ENCODE measurements around the gene RARB.
A peak's percentile ranks its signal among the peaks of the same experiment; 100 is the strongest.

The RARB gene

DNA sequence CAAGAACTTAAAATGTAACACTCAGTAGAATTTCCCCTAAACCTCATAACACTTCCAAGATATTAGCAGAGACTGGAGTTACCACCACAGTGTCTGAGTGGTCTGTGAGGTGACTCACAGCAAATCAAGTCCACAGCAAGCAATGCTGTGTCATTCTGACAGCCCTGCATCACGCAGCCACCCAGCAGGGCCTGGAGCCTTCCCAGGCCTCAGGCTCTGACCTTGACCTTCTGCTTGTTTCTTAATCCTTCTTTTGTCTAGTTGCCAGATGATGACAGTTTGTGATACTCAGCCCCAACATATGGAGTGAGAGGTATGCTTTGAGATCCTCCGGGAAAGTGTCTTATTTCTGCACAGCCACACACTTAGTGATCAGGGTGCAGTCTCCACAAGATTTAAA lies 154.2 kb downstream of the RARB start:
- peak; percentile 6 for DNase-seq

DNA sequence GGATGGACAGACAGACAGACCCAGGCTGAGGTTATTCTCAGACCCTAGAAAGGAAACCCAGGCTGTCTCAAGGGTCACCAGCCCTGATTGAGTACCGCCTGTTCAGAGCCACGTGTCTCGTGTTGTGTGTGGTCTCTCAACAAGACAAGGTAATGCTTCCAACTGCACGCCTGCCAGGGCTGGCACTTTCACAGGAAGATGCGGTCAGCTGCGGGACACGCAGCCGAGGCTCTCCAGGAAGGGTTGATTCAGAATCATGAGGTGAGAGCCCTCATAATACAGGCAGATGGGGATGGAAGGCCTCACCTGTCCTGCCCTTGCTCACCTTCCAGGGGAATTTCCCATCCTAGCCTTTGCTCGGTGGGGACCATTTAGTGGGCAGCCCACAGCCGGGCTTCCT lies 155.3 kb downstream of the RARB start:
- DNase-seq, result no peak

DNA sequence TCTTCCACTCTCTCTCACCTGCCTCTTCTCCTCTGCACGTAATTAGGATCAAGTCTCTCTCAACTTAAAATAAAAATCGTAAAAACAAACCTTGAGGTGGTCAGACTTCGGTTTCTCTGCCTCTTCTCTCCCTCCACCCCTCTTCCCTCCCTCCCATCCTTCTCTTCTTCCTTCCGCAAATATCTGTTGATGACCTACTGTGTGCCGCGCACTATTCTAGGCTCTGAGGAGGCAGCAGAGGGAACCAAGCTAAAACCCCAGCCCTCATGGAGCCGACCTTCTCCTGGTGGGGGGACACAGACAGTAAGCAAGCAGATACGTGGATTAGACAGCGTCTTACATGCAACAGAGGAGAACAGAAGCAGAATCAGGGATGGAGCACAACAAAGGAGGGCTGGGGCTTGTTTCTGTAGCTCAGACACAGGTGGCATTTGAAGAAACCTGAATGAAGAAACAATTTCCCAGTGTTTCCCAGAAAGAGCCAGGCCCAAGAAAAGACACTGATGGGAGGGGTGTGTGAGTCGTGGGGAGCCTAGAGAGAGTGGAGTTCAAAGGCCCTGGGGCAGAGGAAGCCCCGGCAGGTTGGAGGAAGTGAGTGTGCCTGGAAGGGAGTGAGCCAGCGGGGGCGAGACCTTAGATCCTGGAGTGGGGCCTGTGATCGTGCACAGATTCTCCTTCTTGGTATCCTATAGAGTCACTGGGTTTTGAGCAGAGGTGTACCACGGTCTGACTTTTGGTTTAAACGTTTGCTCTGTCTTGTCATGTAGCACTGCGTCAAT lies 156.1 kb downstream of the RARB start:
- DNase-seq, result no peak

DNA sequence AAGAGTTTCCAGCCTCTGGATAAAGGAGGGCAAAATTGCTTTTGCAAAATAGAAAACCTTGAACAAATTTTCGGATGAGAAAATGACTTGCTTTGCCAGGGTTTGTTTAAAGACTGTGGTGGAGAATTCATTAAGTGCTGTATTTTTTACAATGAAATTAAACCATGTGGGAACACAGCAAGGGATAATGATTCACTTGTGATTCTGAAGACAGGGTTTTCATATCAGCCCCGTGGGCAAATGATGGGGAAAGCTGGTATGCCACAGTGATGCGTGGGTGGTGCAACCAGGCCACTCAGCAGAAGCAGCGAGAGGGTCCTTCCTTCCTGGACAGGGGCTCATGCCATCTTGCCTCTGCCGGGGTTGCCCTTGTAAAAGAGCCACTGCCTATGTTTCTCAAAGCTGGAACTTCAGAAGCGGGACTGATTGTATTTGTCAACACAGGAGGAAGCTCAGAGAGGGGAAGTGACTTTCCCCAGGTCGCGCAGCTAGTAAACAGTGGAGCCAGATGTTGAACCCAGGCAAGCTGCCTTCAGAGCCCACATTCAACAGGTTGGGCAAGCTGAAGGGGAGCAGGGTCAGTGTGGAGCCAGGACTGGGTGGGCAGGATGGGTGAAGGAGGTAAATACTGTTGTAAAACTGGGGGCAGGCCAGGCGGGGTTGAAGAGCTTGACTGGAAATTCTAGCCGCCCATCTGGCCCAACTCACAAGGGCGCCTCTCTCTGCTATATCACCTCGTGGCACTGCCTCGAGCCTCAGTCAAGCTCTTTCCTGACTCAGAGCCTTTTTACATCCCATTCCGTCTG lies 157.5 kb downstream of the RARB start:
- no peak for DNase-seq

DNA sequence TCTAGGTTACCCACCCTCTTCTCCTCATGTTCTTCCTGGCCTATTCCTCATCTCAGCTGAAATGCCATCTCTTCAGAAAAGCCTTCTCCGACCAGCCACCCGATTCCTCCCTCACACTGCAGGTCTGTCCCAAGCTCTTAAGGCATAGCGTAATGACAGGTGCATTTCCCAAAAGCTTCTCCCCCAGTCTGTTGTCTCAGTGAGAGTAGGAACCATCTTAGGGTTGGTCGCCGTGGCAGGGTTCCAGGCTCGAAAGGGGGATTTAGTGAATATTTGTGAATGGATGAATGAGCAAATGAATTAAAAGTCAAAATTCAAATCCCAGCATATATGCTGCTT lies 158.1 kb downstream of the RARB start:
- no peak for DNase-seq

DNA sequence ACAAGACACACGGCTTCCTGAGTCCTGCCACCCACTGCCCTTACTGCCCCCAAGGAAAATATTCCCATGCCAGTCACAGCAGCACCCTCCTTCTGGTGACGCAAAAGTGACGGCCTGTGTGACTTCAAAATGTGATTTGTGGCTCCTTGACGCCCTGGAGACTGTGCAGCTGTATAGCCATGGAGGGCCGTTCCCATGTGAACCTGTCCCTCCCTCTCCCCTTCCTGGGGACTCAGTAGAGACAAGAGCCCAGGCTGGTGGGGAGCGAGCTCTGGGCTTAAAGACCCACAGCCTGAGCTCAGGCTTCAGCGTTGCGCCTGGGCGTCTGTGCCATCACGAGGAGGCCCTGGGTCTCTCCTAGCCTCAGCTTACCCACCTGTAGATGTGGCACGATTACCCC lies 158.5 kb downstream of the RARB start:
- DNase-seq, result no peak

DNA sequence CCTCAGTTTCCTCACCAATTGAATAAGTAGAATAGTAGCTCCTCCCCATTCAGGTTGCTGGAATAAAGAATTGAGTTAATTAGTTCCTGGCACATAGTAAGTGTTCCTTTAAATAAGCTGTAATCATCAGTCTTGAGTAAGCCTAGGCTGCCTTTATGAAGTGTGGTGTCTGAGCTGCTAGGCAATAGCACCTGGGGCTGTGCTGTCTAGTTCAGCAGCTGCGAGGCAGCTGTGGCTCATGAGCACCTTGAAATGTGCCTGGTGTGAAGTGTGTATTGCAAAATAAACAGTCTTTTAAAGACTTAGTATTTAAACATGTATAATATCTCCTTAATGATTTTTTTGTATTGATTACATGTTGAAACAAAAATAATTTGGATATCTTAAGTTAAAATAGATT lies 159.0 kb downstream of the RARB start:
- no peak for DNase-seq

DNA sequence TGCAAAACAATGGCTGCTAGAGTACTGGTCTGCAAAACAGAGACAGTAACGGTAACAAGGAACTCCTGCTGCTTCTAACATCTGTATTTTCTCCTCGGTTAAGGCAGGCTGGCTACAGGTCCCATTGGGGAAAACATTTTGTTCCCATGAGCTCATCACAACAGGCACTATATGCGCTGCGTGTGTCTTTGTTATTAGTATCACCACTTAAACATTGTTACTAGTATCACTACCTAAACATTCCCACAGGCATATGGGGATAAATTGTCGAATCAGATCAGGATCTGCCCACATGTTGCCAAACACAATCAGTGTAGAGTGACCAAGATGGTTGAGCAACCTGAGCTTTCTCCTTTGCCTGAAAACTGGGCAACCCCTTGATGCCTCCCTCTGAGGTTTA lies 159.5 kb downstream of the RARB start:
- DNase-seq, result no peak

DNA sequence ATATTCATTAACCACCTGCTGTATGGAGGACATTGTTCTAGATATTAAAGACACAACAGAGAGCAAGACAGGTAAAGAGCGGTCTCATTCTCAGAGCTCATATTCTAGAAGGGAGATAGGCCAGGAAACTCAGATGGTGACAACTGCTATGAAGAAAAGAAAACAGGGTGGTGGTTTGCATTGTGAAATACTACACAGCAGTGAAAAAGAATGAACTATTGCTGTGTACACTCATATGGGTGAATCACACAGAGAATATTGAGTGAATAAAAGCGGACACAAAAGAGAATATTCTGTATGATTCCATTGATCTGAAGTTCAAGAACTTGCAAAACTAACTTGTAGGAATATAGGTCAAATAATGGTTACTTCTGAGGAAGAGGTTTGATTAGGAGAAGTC lies 159.9 kb downstream of the RARB start:
- no peak for DNase-seq

DNA sequence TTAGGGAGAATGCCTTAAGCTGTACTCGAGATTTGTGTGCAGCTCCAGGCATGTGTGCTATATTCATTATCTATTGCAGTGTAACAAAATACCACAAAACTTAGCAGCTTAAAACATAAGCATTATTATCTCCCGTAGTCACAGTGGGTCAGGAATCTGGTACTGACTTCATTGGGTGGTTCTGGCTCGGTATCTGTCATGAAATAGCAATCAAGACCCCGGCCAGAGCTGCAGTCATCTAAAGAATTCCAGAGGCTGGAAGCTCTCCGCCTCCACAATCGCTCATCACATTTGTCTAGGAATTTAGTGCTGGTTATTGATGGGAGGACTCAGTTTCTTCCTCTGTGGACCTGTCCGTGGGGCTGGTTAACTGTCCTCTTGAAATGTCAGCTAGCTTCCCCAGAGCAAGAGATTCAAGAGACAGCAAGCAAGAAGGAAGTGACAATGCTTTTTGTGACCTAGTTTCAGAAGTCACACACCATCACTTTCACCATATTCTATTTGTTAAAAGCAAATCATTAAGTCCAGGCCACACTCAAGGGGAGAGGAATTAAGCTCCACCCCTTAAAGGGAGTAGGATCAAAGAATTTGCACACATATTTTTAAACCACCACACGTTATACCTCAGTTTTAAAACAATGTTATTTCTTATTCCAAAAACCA lies 160.5 kb downstream of the RARB start:
- DNase-seq, result no peak

DNA sequence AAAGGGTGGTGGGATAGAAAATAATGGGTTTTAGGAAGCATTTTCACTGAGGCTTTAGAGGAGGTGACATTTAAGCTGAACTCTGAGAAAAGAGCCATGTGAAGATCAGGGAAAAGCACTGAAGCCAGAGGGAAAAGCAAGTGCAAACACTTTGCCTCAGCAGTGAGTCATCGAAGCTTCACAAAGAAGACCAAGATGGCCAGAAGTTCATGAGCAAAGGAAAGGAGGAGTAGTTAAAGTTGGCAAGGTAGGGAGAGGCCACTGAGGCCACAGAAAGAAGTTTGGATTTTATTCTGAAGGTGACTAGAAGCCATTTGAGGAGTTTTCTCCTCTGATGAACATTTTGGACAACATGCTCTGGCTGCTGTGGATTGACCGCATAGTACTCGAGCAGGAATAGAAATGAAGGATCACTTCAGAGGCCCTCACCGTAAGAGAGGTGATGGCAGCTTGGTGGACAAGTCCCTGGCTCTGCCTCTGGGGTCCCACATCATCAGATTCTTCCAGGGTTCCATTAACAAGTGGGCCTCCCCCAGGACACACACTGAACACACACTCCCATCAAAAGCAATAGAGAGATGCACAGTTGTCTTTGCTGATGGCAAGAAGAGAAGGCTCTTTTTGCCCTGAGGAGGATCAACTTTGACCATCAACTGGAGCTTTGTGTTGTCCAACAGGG lies 161.2 kb downstream of the RARB start:
- no peak for DNase-seq

DNA sequence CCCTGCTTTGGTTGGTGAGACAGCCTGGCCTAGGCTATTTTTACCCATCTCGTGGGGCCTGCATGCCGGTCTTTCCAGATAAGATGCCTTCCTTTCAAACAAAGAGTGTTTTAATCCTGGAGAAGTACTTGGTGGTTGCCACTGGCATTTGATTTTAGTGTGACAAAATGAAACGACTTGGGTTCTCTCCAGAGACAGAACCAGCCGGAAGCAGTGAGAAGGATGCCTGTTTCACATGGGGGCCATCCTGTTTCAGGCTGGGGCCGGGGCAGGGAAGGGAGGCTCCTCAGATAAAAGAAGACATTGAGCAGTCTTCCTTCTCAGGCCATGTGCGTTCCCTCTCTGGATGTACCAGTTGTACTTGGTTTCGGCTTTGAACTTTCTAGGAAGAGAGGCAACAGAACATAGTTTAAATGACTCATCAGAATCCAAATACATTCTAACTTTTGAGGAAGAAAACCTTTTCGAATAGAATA lies 161.8 kb downstream of the RARB start:
- no peak for DNase-seq

DNA sequence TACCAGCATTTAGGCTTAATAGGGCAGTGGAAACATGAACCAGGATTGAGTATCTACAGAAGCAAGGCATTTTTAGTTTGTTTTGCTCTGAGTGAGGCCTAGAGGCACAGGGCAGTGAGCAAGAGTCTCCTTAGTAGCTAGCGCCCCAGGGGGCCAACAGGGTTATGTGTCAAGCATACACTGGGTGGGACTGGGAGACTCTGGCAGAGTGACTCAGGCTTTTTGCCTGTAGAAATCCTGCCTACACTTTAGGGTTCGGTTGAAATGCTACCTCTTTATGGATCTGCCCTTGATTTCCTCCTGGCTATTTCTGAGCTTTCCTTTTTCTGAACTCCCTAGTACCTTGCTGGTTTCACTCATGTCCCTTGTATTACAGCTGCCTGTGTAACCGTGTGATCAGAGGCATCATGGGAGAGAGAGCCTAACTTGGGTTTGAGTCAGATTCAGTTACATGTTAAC lies 164.5 kb downstream of the RARB start:
- no peak for DNase-seq

DNA sequence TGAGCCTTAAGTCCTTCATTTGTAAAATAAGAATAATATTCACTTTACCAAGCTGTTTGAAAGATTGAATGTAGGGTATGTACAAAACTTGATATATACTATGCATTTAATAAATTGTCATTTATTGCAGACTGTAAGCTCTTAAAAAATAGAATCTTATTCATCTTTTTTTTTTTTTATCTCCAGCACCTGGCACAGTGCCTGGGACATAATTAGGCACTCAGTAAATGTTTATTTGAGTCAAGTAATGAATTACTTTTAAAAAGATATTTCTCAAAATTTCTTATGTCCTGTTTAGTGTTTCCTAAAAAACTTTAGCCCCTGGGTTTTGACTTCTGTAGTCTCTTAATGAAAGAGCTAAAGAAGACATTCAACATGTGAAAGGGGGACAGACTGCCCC lies 164.9 kb downstream of the RARB start:
- no peak for DNase-seq

DNA sequence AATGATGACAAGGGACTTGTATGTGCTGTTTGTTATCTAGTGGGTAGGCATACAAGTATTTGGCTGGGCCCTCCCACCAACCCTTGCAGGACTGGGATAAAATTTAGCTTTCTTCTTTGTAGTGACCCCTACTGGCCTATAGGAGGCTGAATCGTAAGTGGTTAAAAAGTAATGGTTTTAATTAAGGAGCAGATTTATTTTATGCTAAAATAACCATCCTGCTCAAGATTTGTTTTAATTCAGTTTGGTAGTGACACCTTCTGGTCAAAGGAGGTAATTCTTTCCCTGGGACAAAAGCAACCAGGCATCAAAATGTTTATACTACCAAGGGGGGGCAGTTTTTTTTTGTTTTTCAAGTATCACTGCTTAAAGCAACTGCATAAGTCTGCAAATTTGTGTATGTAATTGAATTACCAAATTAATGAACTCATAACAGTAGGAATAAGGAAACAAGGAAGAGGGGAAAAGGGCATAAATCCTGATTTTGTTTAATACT lies 166.0 kb downstream of the RARB start:
- DNase-seq, result peak; percentile 27

DNA sequence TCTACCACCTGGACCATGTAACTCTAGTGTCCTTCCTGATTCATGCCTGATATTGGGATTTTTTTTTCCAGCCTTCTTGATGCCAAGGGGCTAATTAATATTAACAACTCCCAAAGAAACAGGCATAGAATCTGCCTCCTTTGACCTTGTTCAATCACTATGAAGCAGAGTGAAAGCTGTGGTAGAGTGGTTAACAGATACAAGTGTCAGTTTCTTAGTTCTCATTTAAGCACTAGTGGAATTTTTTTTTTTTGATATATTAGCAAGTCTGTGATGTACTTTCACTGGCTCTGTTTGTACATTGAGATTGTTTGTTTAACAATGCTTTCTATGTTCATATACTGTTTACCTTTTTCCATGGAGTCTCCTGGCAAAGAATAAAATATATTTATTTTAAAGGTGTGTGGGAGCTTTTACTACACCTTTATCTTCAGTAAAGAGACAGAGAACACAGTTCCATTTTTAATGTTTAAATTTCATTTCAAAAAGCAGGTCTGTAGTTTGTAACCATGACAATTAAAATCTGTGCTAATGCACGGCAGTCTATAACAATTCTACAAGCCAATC lies 169.6 kb downstream of the RARB start:
- DNase-seq, result no peak

DNA sequence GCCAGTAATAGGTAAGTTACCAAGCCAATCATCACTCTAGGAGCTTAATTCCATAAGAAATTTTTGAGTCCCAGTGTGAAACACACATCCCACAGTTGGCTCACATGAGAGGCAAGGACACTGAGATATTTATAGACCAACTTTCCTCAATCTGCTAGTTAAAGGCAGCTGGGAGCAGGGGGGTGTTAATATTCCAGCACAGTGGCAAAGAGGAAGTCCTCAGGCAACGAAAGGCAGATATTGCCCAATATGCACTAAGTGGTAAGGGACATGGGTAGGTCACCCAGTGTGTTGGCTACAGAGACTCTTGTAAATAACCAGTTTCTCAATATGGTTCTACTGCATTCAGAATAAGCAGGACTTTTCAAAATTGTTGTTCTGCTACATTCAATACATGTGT lies 175.6 kb downstream of the RARB start:
- no peak for DNase-seq

DNA sequence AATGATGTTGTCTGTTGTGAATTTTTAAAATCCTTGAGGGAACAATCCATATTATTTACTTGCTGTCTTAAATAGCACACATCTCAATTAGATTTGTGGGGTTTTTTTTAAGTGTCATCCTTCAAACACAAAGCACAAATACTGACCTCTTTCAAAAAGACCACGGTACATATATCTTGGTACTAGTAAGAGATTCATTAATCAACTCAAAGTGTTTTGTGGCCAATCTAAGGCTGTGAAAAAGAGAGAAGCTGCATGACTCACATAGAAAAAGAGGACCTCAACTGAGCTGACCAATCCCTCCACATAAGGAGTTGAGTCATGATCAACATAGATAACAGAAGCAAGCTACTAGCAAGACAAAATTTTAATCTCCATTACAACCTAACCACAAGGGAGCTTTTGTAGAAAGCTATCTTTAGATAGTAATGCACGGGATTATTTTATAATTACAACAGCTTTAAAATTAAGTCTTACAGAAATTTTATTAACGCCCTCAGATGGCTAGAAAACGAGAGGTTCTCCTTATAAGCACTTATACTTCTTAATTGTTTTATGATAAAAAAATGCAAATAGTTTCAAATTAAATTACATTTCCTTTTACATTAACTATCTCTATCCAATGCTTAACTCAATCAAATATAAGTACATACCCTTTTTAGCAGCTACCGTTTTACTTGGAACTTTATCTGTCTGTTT lies 176.2 kb downstream of the RARB start:
- peak; percentile 26 for DNase-seq

DNA sequence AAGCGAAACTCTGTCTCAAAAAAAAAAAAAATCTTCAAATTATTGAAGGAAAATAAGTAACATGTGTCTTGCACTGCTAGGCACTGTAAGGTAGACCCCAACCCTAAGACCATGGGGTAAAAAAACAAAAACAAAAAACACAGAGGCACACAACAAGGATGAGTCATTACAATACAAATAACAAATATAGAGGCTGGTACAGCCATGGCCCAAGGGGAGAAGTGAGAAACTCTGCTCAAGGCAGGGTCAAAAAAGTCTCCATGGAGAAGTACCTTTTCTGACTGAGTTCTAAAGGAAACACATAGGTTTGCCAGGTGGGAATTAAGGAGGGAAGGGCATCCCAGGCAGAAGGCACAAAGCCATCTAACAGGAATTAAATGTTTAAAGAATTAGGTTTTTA lies 182.1 kb downstream of the RARB start:
- DNase-seq, result no peak

DNA sequence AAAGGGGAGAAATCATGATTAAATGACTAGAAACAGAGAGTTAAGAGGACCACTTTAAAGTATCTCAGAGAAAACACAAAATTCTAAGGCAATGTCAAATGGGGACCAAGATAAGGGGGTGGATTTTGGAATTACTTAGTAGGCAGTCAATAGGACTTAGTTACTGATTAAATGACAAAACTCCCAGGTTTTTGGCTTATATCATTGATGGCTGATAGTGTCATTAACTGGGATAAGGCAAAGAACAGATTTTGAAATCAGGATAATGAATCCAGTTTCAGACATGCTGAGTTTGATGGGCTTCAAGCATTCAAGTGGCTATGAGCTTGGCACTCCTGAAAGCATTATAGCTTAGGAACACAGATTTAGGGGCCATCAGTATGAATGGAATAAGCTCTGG lies 182.7 kb downstream of the RARB start:
- no peak for DNase-seq

DNA sequence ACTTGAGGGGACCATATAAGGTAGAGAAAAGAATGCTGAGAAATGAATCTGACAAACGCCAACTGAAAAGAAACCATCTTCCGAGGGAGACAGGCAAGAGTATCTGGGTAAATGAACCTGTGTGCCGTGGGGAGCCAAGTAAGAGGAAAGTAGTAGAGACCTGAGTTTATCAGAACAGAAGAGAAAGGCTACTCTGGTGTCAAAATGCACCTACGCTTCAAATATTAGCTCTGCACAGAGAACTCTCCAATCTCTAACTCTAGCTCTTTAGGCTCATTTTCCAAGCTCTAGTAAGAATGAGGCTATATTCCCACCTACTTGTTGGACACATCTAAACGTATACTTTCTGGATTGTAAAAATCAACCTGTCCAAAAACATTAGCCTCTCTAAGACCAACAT lies 183.1 kb downstream of the RARB start:
- no peak for DNase-seq

DNA sequence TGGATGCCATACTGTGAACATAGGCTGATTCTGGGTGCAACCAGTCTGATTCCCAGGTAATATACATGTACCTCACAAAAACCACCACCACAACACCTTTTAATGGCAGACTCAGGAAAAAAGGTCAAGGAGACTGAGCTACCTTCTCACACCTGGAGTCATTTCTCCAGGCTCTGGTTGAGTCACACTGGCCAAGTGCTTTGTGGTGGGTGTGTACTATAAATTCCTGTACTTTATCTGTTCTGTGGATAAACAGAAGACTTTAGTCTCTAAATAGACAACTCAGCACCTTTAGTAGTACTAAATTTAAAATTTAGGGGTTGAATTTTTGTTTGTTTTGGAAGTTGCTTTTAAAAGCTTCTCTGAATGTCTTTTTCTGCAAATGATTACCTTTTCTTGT lies 190.0 kb downstream of the RARB start:
- DNase-seq, result peak; percentile 17
